GM12865 (cell line): ENCODE data around the gene PTEN.
"Not testable (repeated sequence)": the region's sequence is repeated elsewhere in the genome, so short reads cannot be mapped to it uniquely, and the experiment has no call there.

Source experiments
- DNase-seq: peaks from one replicate; pipeline ENCODE4 v3.0.0; 2010; ENCODE audit warnings: low read depth
- H3K4me3 ChIP-seq: 2 replicates; pipeline ENCODE4 v1.5.1; 2011; ENCODE audit warnings: mild to moderate bottlenecking, low read depth, low read length, control low read depth
- TF ChIP-seq, protein P1 (sequence below): IDR thresholded peaks from 2 replicates; pipeline ENCODE4 v1.5.1; 2011; ENCODE audit warnings: low read length, control low read depth, low read depth, inconsistent platforms; ENCODE audit not compliant: insufficient read depth; ENCODE audit errors: missing control alignments

The PTEN gene

DNA sequence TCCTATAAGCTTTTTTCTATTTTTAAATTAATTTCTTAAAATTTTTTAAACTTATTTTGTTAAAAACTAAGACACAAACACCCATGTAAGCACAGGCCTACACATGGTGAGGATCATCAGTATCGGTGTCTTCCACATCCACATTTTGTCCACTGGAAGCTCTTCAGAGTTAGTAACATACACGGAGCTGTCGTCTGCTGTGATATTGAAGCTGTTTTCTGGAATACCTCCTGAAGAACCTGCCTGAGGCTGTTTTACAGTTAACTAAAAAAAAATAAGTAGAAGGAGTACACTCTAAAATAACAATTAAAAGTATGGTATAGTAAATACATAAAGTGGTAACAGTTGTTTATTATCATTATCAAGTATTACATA lies 17.8 kb upstream of the PTEN start:
- TF ChIP-seq, protein P1, sequence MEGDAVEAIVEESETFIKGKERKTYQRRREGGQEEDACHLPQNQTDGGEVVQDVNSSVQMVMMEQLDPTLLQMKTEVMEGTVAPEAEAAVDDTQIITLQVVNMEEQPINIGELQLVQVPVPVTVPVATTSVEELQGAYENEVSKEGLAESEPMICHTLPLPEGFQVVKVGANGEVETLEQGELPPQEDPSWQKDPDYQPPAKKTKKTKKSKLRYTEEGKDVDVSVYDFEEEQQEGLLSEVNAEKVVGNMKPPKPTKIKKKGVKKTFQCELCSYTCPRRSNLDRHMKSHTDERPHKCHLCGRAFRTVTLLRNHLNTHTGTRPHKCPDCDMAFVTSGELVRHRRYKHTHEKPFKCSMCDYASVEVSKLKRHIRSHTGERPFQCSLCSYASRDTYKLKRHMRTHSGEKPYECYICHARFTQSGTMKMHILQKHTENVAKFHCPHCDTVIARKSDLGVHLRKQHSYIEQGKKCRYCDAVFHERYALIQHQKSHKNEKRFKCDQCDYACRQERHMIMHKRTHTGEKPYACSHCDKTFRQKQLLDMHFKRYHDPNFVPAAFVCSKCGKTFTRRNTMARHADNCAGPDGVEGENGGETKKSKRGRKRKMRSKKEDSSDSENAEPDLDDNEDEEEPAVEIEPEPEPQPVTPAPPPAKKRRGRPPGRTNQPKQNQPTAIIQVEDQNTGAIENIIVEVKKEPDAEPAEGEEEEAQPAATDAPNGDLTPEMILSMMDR, result no peak
- DNase-seq, result no peak
- no peak overlapping the region for H3K4me3 ChIP-seq

DNA sequence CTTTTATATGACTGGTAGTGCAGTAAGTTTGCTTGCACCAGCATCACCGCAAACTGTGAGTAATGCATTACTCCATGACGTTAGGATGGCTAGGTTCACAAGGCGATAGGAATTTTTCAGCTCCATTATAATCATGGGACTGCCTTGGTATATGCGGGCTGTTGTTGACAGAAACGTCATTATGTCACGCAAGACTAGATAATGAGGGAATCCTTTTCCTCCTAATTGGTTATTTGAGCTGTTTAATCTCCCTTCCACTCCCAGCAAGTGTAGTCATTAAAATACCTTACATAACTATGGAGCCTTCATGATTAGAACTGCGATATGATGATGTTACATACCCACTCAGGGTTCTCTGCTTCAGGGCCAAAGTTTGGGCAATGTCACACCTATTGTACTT lies 17.4 kb upstream of the PTEN start:
- TF ChIP-seq, protein P1, result no peak
- H3K4me3 ChIP-seq, result no peak overlapping the region
- DNase-seq, result no peak

DNA sequence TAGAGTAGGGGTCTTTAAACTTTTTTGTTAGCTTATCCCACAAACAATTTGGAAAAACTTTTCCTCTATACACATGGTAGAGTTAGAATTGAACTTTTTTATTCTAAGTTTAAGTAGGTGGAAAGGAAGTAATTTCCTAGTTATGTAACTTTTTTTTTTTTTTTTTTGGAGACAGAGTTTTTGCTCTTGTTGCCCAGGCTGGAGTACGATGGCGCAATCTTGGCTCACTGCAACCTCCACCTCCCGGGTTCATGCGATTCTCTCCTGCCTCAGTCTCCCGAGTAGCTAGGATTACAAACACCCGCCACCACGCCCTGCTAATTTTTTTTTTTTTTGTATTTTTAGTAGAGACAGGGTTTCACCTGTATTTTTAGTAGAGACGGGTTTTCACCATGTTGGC lies 16.7 kb upstream of the PTEN start:
- not testable (repeated sequence) for DNase-seq, H3K4me3 ChIP-seq

DNA sequence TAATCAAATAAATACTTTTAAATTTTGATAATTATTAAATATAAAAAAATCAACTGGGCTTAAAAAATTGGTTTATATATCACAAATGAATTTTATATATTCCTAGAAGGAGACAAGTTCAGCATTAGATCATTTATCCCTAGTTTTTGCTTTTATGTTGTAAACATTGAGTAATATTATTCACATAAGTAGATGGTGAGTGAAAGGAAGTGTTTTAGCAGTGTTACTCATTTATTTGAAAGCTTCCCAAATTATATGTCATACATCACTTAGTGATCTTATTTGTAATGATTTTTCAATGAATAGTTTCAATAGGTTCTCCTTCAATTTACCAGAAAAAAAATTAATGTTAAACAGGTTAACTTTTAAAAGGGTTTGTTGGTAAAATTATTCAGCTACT lies 15.9 kb upstream of the PTEN start:
- no peak overlapping the region for H3K4me3 ChIP-seq
- no peak for DNase-seq
- TF ChIP-seq, protein P1, result no peak

DNA sequence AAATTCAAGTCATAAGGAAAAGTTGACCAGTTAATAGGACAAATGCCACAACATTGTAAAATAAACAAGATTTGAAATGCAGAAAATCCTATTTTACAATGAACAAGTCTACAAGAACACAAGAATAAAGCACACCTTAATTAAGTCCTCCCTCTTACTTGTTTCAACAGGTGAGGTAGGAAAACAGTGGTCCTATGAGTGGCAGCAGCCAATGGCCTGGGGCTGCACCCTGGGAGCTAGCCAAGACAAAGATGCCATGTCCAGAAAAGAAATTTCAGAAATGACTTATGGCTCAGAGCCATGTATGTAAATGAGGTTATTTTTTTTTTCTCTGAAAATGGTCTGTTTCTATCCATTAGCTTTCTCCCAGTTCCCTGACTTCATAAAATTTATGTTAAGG lies 14.4 kb upstream of the PTEN start:
- no peak overlapping the region for H3K4me3 ChIP-seq
- TF ChIP-seq, protein P1, result no peak
- no peak for DNase-seq

DNA sequence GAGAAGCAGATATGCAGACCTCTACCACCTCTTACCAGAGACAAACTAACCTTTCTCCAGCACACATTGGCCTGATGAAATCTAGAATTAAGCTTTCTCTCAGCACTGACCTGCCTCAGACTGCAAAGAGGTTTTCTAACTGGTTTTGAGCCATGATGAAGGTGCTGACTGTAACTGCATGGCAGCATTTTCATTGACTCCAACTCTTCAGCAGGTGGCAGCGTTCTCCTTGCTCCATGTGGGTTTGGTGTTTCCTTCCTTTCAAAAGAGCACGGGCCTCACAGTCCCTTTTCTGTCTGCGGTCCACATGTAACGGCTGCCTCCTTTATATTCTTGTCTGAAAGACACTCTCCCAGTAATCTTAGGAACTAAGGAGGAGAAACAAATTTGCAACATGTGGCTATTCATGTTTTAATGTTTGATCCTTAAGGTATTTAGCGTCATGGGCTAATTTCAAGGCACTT lies 12.7 kb upstream of the PTEN start:
- H3K4me3 ChIP-seq, result no peak overlapping the region
- TF ChIP-seq, protein P1, result peak; percentile 42
- peak; percentile 64 for DNase-seq

GRCh38 chr10:87852089-87852488 lies 11.3 kb upstream of the PTEN start:
- DNase-seq, result no peak
- H3K4me3 ChIP-seq, result no peak overlapping the region
- TF ChIP-seq, protein P1, result no peak

GRCh38 chr10:87855247-87855646 lies 8.2 kb upstream of the PTEN start:
- not testable (repeated sequence) for H3K4me3 ChIP-seq, DNase-seq

GRCh38 chr10:87855665-87856064 lies 7.8 kb upstream of the PTEN start:
- H3K4me3 ChIP-seq, DNase-seq: not testable (repeated sequence)
